ENCODE data around the gene VWA5B2. TPM values are rescaled to one million over a fixed set of nuclear protein-coding genes. Genes with fewer than 3 reads are reported as not detected.

The VWA5B2 gene
- total RNA-seq, 1 donor from 2014 or later = 0.25 TPM

DNA sequence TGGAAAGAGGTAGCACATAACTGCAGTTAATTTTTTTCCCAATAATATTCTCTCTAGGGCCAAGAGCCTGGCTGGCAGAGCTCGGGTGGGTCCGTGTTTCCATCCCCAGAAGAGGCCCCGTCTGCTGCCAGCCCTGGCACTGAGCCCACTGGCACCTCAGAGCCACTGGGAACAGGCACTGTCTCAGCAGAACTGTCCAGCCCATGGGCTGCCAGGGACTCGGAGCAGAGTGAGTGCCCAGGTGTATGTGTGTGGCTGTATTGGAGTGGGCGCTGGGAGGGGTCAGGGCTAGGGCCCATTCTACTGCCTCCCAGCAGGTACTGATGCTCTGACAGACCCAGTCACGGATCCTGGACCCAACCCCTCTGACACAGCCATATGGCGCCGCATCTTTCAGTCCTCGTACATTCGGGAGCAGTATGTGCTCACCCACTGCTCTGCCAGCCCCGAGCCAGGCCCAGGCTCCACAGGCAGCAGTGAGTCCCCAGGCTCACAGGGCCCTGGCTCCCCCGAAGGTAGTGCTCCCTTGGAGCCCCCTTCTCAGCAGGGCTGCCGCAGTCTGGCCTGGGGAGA lies 8.9 kb downstream of the VWA5B2 start:
- no peak overlapping the region for H3K27ac Mint-ChIP-seq (ENCODE audit: unreplicated experiment)
- H3K27me3 Mint-ChIP-seq (ENCODE audit: low read depth) = peaks cover 2% of the 10 kb centered on the region
- H3K4me3 Mint-ChIP-seq (ENCODE audit: unreplicated experiment) = no peak overlapping the region
- H3K9me3 Mint-ChIP-seq (ENCODE audit: low read depth) = no peaks in the 10 kb centered on the region
- TF ChIP-seq, protein P1, sequence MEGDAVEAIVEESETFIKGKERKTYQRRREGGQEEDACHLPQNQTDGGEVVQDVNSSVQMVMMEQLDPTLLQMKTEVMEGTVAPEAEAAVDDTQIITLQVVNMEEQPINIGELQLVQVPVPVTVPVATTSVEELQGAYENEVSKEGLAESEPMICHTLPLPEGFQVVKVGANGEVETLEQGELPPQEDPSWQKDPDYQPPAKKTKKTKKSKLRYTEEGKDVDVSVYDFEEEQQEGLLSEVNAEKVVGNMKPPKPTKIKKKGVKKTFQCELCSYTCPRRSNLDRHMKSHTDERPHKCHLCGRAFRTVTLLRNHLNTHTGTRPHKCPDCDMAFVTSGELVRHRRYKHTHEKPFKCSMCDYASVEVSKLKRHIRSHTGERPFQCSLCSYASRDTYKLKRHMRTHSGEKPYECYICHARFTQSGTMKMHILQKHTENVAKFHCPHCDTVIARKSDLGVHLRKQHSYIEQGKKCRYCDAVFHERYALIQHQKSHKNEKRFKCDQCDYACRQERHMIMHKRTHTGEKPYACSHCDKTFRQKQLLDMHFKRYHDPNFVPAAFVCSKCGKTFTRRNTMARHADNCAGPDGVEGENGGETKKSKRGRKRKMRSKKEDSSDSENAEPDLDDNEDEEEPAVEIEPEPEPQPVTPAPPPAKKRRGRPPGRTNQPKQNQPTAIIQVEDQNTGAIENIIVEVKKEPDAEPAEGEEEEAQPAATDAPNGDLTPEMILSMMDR (IDR thresholded peaks at IDR 0.05) = no peak
- H3K4me1 Mint-ChIP-seq (ENCODE audit: low read depth) = no peaks in the 10 kb centered on the region
- H3K36me3 Mint-ChIP-seq (ENCODE audit: low read depth) = peaks cover 4% of the 10 kb centered on the region
- no peak for DNase-seq (ENCODE audit: low spot score)

DNA sequence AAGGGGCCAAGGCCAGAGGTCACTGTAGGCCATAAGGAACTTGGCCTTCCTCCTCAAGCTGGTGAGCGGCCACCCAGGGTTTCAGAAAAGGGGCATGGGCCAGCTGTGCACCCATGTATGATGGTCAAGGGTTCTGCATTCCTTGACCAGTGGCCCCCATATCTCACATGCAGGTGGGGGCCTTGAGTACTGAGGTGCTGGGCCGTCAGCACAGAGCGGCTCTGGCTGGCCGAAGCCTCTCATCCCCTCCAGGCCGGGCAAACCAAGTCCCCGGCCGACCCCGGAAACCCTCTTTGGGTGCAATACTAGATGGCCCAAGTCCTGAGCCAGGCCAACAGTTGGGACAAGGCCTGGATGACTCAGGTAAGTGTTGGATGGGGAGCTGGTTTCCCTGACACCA lies 9.8 kb downstream of the VWA5B2 start:
- Mint-ChIP-seq H3K4me3 (ENCODE audit: unreplicated experiment) (no peak overlapping the region), H3K27me3 (ENCODE audit: low read depth) (peaks cover 2% of the 10 kb centered on the region), H3K9me3 (ENCODE audit: low read depth) (no peaks in the 10 kb centered on the region), H3K27ac (ENCODE audit: unreplicated experiment) (no peak overlapping the region), H3K4me1 (ENCODE audit: low read depth) (no peaks in the 10 kb centered on the region), H3K36me3 (ENCODE audit: low read depth) (peaks cover 6% of the 10 kb centered on the region)
- TF ChIP-seq, protein P1 (IDR thresholded peaks at IDR 0.05) = no peak
- DNase-seq (ENCODE audit: low spot score) = peak; percentile 50

- H3K36me3 Mint-ChIP-seq (ENCODE audit: low read depth) = peaks cover 10% of the 10 kb centered on the region
- no peaks in the 10 kb centered on the region for H3K9me3 Mint-ChIP-seq (ENCODE audit: low read depth)
- H3K4me1 Mint-ChIP-seq (ENCODE audit: low read depth) = no peaks in the 10 kb centered on the region
- DNase-seq (ENCODE audit: low spot score) = peak; percentile 70
- TF ChIP-seq, protein P1 (IDR thresholded peaks at IDR 0.05) = no peak
- peaks cover 2% of the 10 kb centered on the region for H3K27me3 Mint-ChIP-seq (ENCODE audit: low read depth)
- H3K4me3 Mint-ChIP-seq (ENCODE audit: unreplicated experiment) = no peak overlapping the region
- no peak overlapping the region for H3K27ac Mint-ChIP-seq (ENCODE audit: unreplicated experiment)
Measured at GRCh38 chr3:184239708-184240107, 10.3 kb downstream of the VWA5B2 start.

DNA sequence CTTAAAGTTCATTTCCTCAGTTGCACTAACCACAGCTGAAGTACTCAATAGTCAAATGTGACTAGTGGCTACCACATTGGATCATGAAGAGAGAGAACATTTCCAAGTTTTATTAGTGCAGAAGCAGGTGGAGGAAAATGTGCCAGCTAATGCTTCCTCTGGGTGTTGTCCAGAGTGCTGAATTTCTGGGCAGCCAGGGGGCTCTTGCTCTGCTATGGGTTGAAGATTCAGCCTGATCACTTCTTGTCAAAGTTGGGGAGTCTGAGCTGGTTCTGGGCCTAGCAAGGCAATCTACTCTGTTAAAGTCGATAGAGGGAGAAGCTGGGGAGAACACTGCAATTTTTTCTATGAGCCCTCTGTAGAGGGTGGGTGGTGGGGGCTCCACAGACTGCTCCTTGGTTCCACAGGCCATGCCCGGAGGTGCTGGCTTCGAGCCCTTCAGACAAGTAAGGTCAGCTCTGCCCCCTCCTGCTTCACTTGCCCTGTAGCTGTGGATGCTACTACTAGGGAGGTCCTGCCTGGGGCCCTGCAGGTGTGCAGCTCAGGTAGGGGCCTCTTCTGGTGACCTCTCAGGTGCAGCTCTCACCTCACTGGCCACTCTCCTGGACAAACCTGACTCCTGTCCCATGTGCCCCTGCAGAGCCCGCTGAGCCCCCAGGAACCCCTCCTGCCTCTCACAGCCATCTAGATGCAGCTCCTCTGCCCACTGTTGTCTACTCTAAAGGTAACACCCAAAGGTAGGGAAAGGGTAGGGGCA lies 11.2 kb downstream of the VWA5B2 start:
- Mint-ChIP-seq H3K36me3 (ENCODE audit: low read depth) (peaks cover 14% of the 10 kb centered on the region), H3K27ac (ENCODE audit: unreplicated experiment) (no peak overlapping the region), H3K27me3 (ENCODE audit: low read depth) (no peaks in the 10 kb centered on the region), H3K4me1 (ENCODE audit: low read depth) (no peaks in the 10 kb centered on the region), H3K4me3 (ENCODE audit: unreplicated experiment) (no peak overlapping the region), H3K9me3 (ENCODE audit: low read depth) (no peaks in the 10 kb centered on the region)
- TF ChIP-seq, protein P1 (IDR thresholded peaks at IDR 0.05) = peak; percentile 8
- DNase-seq (ENCODE audit: low spot score) = no peak

- TF ChIP-seq, protein P1 (IDR thresholded peaks at IDR 0.05) = no peak
- no peak for DNase-seq (ENCODE audit: low spot score)
- Mint-ChIP-seq H3K27ac (ENCODE audit: unreplicated experiment) (no peak overlapping the region), H3K9me3 (ENCODE audit: low read depth) (no peaks in the 10 kb centered on the region), H3K4me3 (ENCODE audit: unreplicated experiment) (no peak overlapping the region), H3K4me1 (ENCODE audit: low read depth) (no peaks in the 10 kb centered on the region), H3K27me3 (ENCODE audit: low read depth) (no peaks in the 10 kb centered on the region), H3K36me3 (ENCODE audit: low read depth) (peaks cover 16% of the 10 kb centered on the region)
Measured at GRCh38 chr3:184241141-184241446, 11.7 kb downstream of the VWA5B2 start.

All from chondrocyte (in vitro differentiated cells).